ENCODE measurements around the gene SPOCD1. TPM values are rescaled to one million over a fixed set of nuclear protein-coding genes. Genes with fewer than 3 reads are reported as not detected.

The SPOCD1 gene
- total and polyA plus RNA-seq, 4 donors, result under 0.01 to 0.19 (median 0.12) TPM; not detected in 1

DNA sequence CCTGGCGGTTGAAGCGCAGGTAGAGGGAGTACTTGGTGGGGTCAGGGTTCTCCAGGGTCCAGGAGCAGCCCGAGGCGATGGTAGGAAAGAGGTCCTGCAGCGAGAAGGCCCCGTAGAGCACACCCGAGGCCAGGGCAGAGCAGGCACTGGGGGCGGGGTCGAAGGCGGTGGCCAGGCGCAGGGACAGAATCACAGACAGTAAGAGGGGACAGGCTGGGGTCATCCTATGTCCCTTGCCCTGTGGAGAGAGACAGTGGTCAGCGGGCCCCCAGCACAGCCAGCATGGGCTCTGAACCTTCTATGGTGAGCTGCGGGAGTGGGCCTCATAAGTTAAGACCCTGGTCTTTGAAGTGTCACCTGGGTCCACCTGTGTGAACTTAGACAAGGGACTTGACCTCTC is 59.2 kb downstream of the SPOCD1 start:
- H3K36me3 ChIP-seq (ENCODE audit: control insufficient read depth in 4 of 4, insufficient read depth in 3 of 4, low read depth in 1 of 4, low read length in 3 of 4), result no peaks in the 10 kb centered on the region
- no peak overlapping the region for H3K27ac ChIP-seq (ENCODE audit: low read depth in 1 of 2, low read length in 2 of 2)
- H3K9me3 ChIP-seq (ENCODE audit: control insufficient read depth in 4 of 4, low read length in 3 of 4), result no peaks in the 10 kb centered on the region
- 92% methylated on average over 13 of the region's 13 CpGs for WGBS
- no peak for TF ChIP-seq TAF1 (conservative IDR thresholded peaks at IDR 0.05)
- no peak for TF ChIP-seq SP1 (IDR thresholded peaks at IDR 0.05)
- TF ChIP-seq, protein P1, sequence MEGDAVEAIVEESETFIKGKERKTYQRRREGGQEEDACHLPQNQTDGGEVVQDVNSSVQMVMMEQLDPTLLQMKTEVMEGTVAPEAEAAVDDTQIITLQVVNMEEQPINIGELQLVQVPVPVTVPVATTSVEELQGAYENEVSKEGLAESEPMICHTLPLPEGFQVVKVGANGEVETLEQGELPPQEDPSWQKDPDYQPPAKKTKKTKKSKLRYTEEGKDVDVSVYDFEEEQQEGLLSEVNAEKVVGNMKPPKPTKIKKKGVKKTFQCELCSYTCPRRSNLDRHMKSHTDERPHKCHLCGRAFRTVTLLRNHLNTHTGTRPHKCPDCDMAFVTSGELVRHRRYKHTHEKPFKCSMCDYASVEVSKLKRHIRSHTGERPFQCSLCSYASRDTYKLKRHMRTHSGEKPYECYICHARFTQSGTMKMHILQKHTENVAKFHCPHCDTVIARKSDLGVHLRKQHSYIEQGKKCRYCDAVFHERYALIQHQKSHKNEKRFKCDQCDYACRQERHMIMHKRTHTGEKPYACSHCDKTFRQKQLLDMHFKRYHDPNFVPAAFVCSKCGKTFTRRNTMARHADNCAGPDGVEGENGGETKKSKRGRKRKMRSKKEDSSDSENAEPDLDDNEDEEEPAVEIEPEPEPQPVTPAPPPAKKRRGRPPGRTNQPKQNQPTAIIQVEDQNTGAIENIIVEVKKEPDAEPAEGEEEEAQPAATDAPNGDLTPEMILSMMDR (IDR thresholded peaks at IDR 0.05; ENCODE audit: low read depth, low read length, missing input control), result no peak
- TF ChIP-seq NR2F2 (IDR thresholded peaks at IDR 0.05), result no peak
- TF ChIP-seq, protein P2, sequence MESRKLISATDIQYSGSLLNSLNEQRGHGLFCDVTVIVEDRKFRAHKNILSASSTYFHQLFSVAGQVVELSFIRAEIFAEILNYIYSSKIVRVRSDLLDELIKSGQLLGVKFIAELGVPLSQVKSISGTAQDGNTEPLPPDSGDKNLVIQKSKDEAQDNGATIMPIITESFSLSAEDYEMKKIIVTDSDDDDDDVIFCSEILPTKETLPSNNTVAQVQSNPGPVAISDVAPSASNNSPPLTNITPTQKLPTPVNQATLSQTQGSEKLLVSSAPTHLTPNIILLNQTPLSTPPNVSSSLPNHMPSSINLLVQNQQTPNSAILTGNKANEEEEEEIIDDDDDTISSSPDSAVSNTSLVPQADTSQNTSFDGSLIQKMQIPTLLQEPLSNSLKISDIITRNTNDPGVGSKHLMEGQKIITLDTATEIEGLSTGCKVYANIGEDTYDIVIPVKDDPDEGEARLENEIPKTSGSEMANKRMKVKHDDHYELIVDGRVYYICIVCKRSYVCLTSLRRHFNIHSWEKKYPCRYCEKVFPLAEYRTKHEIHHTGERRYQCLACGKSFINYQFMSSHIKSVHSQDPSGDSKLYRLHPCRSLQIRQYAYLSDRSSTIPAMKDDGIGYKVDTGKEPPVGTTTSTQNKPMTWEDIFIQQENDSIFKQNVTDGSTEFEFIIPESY (IDR thresholded peaks at IDR 0.05), result no peak
- no peak for TF ChIP-seq RXRA (IDR thresholded peaks at IDR 0.05)
- TF ChIP-seq YY1 (IDR thresholded peaks at IDR 0.05), result no peak
- TF ChIP-seq HNF4A (conservative IDR thresholded peaks at IDR 0.05), result no peak
- no peak for TF ChIP-seq FOXA2 (IDR thresholded peaks at IDR 0.05)
- TF ChIP-seq, protein P3, sequence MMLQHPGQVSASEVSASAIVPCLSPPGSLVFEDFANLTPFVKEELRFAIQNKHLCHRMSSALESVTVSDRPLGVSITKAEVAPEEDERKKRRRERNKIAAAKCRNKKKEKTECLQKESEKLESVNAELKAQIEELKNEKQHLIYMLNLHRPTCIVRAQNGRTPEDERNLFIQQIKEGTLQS (IDR thresholded peaks at IDR 0.05), result no peak
- TF ChIP-seq JUND (IDR thresholded peaks at IDR 0.05), result no peak
- no peak for TF ChIP-seq RAD21 (IDR thresholded peaks at IDR 0.05)
- no peak for TF ChIP-seq HNF4G (IDR thresholded peaks at IDR 0.05)
- TF ChIP-seq EGR1 (IDR thresholded peaks at IDR 0.05; ENCODE audit: low read depth in 2 of 2), result no peak
- TF ChIP-seq, protein P4, sequence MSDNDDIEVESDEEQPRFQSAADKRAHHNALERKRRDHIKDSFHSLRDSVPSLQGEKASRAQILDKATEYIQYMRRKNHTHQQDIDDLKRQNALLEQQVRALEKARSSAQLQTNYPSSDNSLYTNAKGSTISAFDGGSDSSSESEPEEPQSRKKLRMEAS (IDR thresholded peaks at IDR 0.05), result no peak
- TF ChIP-seq, protein P5, sequence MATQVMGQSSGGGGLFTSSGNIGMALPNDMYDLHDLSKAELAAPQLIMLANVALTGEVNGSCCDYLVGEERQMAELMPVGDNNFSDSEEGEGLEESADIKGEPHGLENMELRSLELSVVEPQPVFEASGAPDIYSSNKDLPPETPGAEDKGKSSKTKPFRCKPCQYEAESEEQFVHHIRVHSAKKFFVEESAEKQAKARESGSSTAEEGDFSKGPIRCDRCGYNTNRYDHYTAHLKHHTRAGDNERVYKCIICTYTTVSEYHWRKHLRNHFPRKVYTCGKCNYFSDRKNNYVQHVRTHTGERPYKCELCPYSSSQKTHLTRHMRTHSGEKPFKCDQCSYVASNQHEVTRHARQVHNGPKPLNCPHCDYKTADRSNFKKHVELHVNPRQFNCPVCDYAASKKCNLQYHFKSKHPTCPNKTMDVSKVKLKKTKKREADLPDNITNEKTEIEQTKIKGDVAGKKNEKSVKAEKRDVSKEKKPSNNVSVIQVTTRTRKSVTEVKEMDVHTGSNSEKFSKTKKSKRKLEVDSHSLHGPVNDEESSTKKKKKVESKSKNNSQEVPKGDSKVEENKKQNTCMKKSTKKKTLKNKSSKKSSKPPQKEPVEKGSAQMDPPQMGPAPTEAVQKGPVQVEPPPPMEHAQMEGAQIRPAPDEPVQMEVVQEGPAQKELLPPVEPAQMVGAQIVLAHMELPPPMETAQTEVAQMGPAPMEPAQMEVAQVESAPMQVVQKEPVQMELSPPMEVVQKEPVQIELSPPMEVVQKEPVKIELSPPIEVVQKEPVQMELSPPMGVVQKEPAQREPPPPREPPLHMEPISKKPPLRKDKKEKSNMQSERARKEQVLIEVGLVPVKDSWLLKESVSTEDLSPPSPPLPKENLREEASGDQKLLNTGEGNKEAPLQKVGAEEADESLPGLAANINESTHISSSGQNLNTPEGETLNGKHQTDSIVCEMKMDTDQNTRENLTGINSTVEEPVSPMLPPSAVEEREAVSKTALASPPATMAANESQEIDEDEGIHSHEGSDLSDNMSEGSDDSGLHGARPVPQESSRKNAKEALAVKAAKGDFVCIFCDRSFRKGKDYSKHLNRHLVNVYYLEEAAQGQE (IDR thresholded peaks at IDR 0.05), result no peak
- TF ChIP-seq FOXA1 (IDR thresholded peaks at IDR 0.05), result no peak
- no peak for TF ChIP-seq GABPA (IDR thresholded peaks at IDR 0.05 in 1 of 2, conservative IDR thresholded peaks at IDR 0.05 in 1 of 2)
- H3K9ac ChIP-seq (ENCODE audit: low read depth in 1 of 2, low read length in 2 of 2), result no peak overlapping the region
- no peak overlapping the region for H3K4me3 ChIP-seq (ENCODE audit: low read depth in 1 of 3, low read length in 3 of 3)
- DNase-seq (ENCODE audit: low spot score), result no peak
- H3K4me1 ChIP-seq (ENCODE audit: control insufficient read depth in 4 of 4, insufficient read depth in 4 of 4, low read length in 3 of 4), result peaks cover 7 to 22% (median 10%) of the 10 kb centered on the region in 4 donors
- peaks cover 0 to 3% (median 1%) of the 10 kb centered on the region in 4 donors for H3K27me3 ChIP-seq (ENCODE audit: control insufficient read depth in 4 of 4, insufficient read depth in 4 of 4, low read length in 3 of 4)

Measured in liver (tissue), 9 donors.